WTC11 (cell line): Measurements from ENCODE around the gene HLF. TPM values are rescaled to one million over a fixed set of nuclear protein-coding genes. Genes with fewer than 3 reads are reported as not detected.

Source experiments
- ATAC-seq: fragments of 200-7000 bp; cut with Tn5 transposase; 2 replicates; pipeline ENCODE4 v1.10.0; 2021; ENCODE audit warnings: mild to moderate bottlenecking, moderate library complexity
- CTCF ChIA-PET: fragments of 300-600 bp; sonication (Branson Sonifier 250); formaldehyde crosslinking; loops from one replicate; lab custom pipeline; 2021; ENCODE audit warnings: antibody characterized with exemption; lab: Charles Lee
- POLR2A ChIA-PET: fragments of 350-600 bp; sonication (Branson Sonifier 250); formaldehyde crosslinking; loops from one replicate; lab custom pipeline; 2021; ENCODE audit warnings: antibody characterized with exemption; lab: Charles Lee
- DNase-seq: peaks from one replicate; pipeline ENCODE4 v3.0.0; 2021; ENCODE audit warnings: low spot score
- H3K27ac Mint-ChIP-seq: 2 replicates; pipeline ENCODE4 v1.8.0; 2021; ENCODE audit warnings: mixed read lengths
- H3K27me3 Mint-ChIP-seq: 2 replicates; pipeline ENCODE4 v1.8.0; 2021; ENCODE audit warnings: low read depth, mild to moderate bottlenecking, moderate library complexity, mixed read lengths
- H3K36me3 Mint-ChIP-seq: 2 replicates; pipeline ENCODE4 v1.8.0; 2021; ENCODE audit warnings: mixed read lengths
- H3K4me1 Mint-ChIP-seq: 2 replicates; pipeline ENCODE4 v1.8.0; 2022; ENCODE audit warnings: mixed read lengths
- H3K4me3 Mint-ChIP-seq: 2 replicates; pipeline ENCODE4 v1.8.0; 2021; ENCODE audit warnings: mild to moderate bottlenecking, moderate library complexity, mixed read lengths
- H3K9me3 Mint-ChIP-seq: 2 replicates; pipeline ENCODE4 v1.8.0; 2021; ENCODE audit warnings: mixed read lengths
- ARID4B ChIP-seq: sonication (generic); formaldehyde crosslinking; IDR thresholded peaks from 2 replicates; pipeline ENCODE4 v1.8.0; 2023; ENCODE audit warnings: missing genetic modification reagents, mild to moderate bottlenecking, borderline replicate concordance
- ATF1 ChIP-seq: sonication (generic); formaldehyde crosslinking; IDR thresholded peaks from 2 replicates; pipeline ENCODE4 v1.8.1; 2023; ENCODE audit warnings: mild to moderate bottlenecking, moderate library complexity, missing genetic modification reagents
- CBFB ChIP-seq: sonication (generic); formaldehyde crosslinking; IDR thresholded peaks from 2 replicates; pipeline ENCODE4 v1.8.1; 2022; ENCODE audit warnings: mild to moderate bottlenecking, low read depth, missing genetic modification reagents
- CREB1 ChIP-seq: sonication (generic); formaldehyde crosslinking; IDR thresholded peaks from 2 replicates; pipeline ENCODE4 v1.8.0; 2023; ENCODE audit warnings: mild to moderate bottlenecking, missing genetic modification reagents
- FOXP1 ChIP-seq: sonication (generic); formaldehyde crosslinking; IDR thresholded peaks from 2 replicates; pipeline ENCODE4 v1.8.0; 2022; ENCODE audit warnings: missing genetic modification reagents, mild to moderate bottlenecking, moderate library complexity, borderline replicate concordance
- GABPB1 ChIP-seq: sonication (generic); formaldehyde crosslinking; IDR thresholded peaks from 2 replicates; pipeline ENCODE4 v1.8.1; 2023; ENCODE audit warnings: mild to moderate bottlenecking, missing genetic modification reagents
- GTF2I ChIP-seq: fragments of 250-450 bp; sonication (Bioruptor Pico); conservative IDR thresholded peaks from 2 replicates; pipeline ENCODE4 v1.4.0; 2021; ENCODE audit warnings: mild to moderate bottlenecking
- HMGXB4 ChIP-seq: sonication (generic); formaldehyde crosslinking; IDR thresholded peaks from 2 replicates; pipeline ENCODE4 v1.8.1; 2023; ENCODE audit warnings: mild to moderate bottlenecking, moderate library complexity, missing genetic modification reagents
- JUN ChIP-seq: sonication (generic); formaldehyde crosslinking; IDR thresholded peaks from 2 replicates; pipeline ENCODE4 v1.8.0; 2023; ENCODE audit warnings: mild to moderate bottlenecking, missing genetic modification reagents
- MXD4 ChIP-seq: fragments of 250-450 bp; sonication (Bioruptor Pico); IDR thresholded peaks from 2 replicates; pipeline ENCODE4 v1.8.0; 2021; ENCODE audit warnings: mild to moderate bottlenecking, moderate library complexity, borderline replicate concordance
- PRDM15 ChIP-seq: sonication (generic); formaldehyde crosslinking; IDR thresholded peaks from 2 replicates; pipeline ENCODE4 v1.8.0; 2022; ENCODE audit warnings: missing genetic modification reagents
- RORB ChIP-seq: fragments of 250-450 bp; sonication (Bioruptor Pico); IDR thresholded peaks from 2 replicates; pipeline ENCODE4 v1.9.0; 2021; ENCODE audit warnings: mild to moderate bottlenecking
- STAT6 ChIP-seq: sonication (generic); formaldehyde crosslinking; conservative IDR thresholded peaks from 2 replicates; pipeline ENCODE4 v1.8.1; 2023; ENCODE audit warnings: mild to moderate bottlenecking, low read depth, missing genetic modification reagents, moderate library complexity
- TEAD4 ChIP-seq: sonication (generic); formaldehyde crosslinking; IDR thresholded peaks from 2 replicates; pipeline ENCODE4 v1.8.0; 2022; ENCODE audit warnings: mild to moderate bottlenecking, missing genetic modification reagents
- ZNF138 ChIP-seq: sonication (generic); formaldehyde crosslinking; conservative IDR thresholded peaks from 2 replicates; pipeline ENCODE4 v1.8.1; 2022; ENCODE audit warnings: mild to moderate bottlenecking, moderate library complexity, missing genetic modification reagents
- ZNF416 ChIP-seq: fragments of 250-450 bp; sonication (Bioruptor Pico); IDR thresholded peaks from 2 replicates; pipeline ENCODE4 v1.9.0; 2021; ENCODE audit warnings: mild to moderate bottlenecking, inconsistent platforms
- total RNA-seq: library from RNA; stranded (reverse); gene quantifications from 3 replicates; pipeline ENCODE4 v1.2.3, GENCODE V29; 2021

Gene HLF
- total RNA-seq, 1 experiment from 2014 or later = 0.31 TPM

GRCh38 chr17:55323518-55324295, 58.9 kb downstream of the HLF start (continued):
- TF ChIP-seq JUN (CRISPR knock-in tag) = no peak
- no peak for TF ChIP-seq ZNF138 (CRISPR knock-in tag)
- no peak for TF ChIP-seq ZNF416 (CRISPR knock-in tag)
- TF ChIP-seq FOXP1 (CRISPR knock-in tag) = no peak
- TF ChIP-seq, all 79 proteins: peak for 0

- Mint-ChIP-seq H3K27ac (no peak overlapping the region), H3K36me3 (peaks cover 2% of the 10 kb centered on the region; the same call in 1 of the 2 replicates), H3K4me3 (no peak overlapping the region), H3K9me3 (peaks cover 9% of the 10 kb centered on the region), H3K4me1 (no peaks in the 10 kb centered on the region), H3K27me3 (no peaks in the 10 kb centered on the region)
- ATAC-seq = peak; percentile 41
- DNase-seq = no peak
- ChIA-PET POLR2A (no interaction called here), CTCF (no interaction called here)
- TF ChIP-seq ZNF416 (CRISPR knock-in tag) = no peak
- TF ChIP-seq ARID4B (CRISPR knock-in tag) = no peak
- TF ChIP-seq STAT6 (CRISPR knock-in tag) = no peak
These were observed 59.7 kb downstream of the HLF start for GRCh38 chr17:55324296-55324978.

- Mint-ChIP-seq H3K27me3 (no peaks in the 10 kb centered on the region), H3K4me3 (no peak overlapping the region), H3K4me1 (no peaks in the 10 kb centered on the region), H3K27ac (no peak overlapping the region), H3K9me3 (peaks cover 9% of the 10 kb centered on the region), H3K36me3 (peaks cover 2% of the 10 kb centered on the region; the same call in 1 of the 2 replicates)
- CTCF ChIA-PET = interaction anchor here (0.7 kb wide), 1 partner anchor 285 kb away, joined by 3 read pairs; no protein-coding TSS in a partner anchor
- ATAC-seq (no peak), DNase-seq (no peak)
- POLR2A ChIA-PET = interaction anchor here (0.6 kb wide), 1 partner anchor 41 kb away, joined by 5 read pairs; no protein-coding TSS in a partner anchor
- TF ChIP-seq CBFB = no peak
- no peak for TF ChIP-seq MXD4
- no peak for TF ChIP-seq RORB
- no peak for TF ChIP-seq CREB1 (CRISPR knock-in tag)
- TF ChIP-seq PRDM15 = no peak
- TF ChIP-seq TEAD4 (CRISPR knock-in tag) = no peak
- no peak for TF ChIP-seq GTF2I
- no peak for TF ChIP-seq ATF1 (CRISPR knock-in tag)
- no peak for TF ChIP-seq GABPB1 (CRISPR knock-in tag)
- no peak for TF ChIP-seq HMGXB4 (CRISPR knock-in tag)
These were observed 60.6 kb downstream of the HLF start for GRCh38 chr17:55325406-55325805.
